Measurements from ENCODE around the gene MMP15.
"Not testable (repeated sequence)": the region's sequence is repeated elsewhere in the genome, so short reads cannot be mapped to it uniquely, and the experiment has no call there.

MMP15 gene

GRCh38 chr16:58051821-58052603 lies 26.5 kb downstream of the MMP15 start:
- DNase-seq = no peak

GRCh38 chr16:58053682-58054005 lies 28.1 kb downstream of the MMP15 start:
- no peak for DNase-seq

GRCh38 chr16:58054289-58054688 lies 28.7 kb downstream of the MMP15 start:
- DNase-seq = no peak

GRCh38 chr16:58056580-58056979 lies 31.0 kb downstream of the MMP15 start:
- DNase-seq = no peak

- DNase-seq = no peak
Observed at GRCh38 chr16:58057121-58057520, 31.6 kb downstream of the MMP15 start.

- no peak for DNase-seq
Observed at GRCh38 chr16:58057784-58058183, 32.2 kb downstream of the MMP15 start.

GRCh38 chr16:58062821-58063220 lies 37.3 kb downstream of the MMP15 start:
- no peak for DNase-seq

GRCh38 chr16:58063377-58064076 lies 38.0 kb downstream of the MMP15 start:
- no peak for DNase-seq

- no peak for DNase-seq
Observed at GRCh38 chr16:58070585-58070984, 45.0 kb downstream of the MMP15 start.

GRCh38 chr16:58072134-58072533 lies 46.6 kb downstream of the MMP15 start:
- DNase-seq = not testable (repeated sequence)

- DNase-seq = not testable (repeated sequence)
Observed at GRCh38 chr16:58073086-58073485, 47.5 kb downstream of the MMP15 start.

- DNase-seq = no peak
Observed at GRCh38 chr16:58074657-58075056, 49.1 kb downstream of the MMP15 start.

- no peak for DNase-seq
Observed at GRCh38 chr16:58076514-58076913, 51.0 kb downstream of the MMP15 start.

- no peak for DNase-seq
Observed at GRCh38 chr16:58077796-58078195, 52.2 kb downstream of the MMP15 start.

GRCh38 chr16:58080657-58081056 lies 55.1 kb downstream of the MMP15 start:
- DNase-seq = not testable (repeated sequence)

- no peak for DNase-seq
Observed at GRCh38 chr16:58082381-58082780, 56.8 kb downstream of the MMP15 start.

- no peak for DNase-seq
Observed at GRCh38 chr16:58084635-58085034, 59.1 kb downstream of the MMP15 start.

- DNase-seq = no peak
Observed at GRCh38 chr16:58085171-58085570, 59.6 kb downstream of the MMP15 start.

GRCh38 chr16:58085584-58086251 lies 60.2 kb downstream of the MMP15 start:
- no peak for DNase-seq

- DNase-seq = no peak
Observed at GRCh38 chr16:58086381-58087208, 61.0 kb downstream of the MMP15 start.

GRCh38 chr16:58087209-58087913 lies 61.8 kb downstream of the MMP15 start:
- DNase-seq = no peak

- no peak for DNase-seq
Observed at GRCh38 chr16:58088091-58088490, 62.5 kb downstream of the MMP15 start.

All from activated naive CD4-positive, alpha-beta T cell (primary cell).